NOMO-1 treated with DMSO at 0.1 percent for 48 hours (cell line): ENCODE results near the gene SCN2B.
A peak's percentile ranks its signal among the peaks of the same experiment; 100 is the strongest.
"Not testable (repeated sequence)": the region's sequence is repeated elsewhere in the genome, so short reads cannot be mapped to it uniquely, and the experiment has no call there.

Source experiments
- DNase-seq: peaks from one replicate; lab custom pipeline; 2025; ENCODE audit not compliant: unreplicated experiment; lab: John Stamatoyannopoulos, UW

The SCN2B gene

GRCh38 chr11:118207079-118207478 lies 30.6 kb upstream of the SCN2B start:
- no peak for DNase-seq

- peak; percentile 82 for DNase-seq
Observed at GRCh38 chr11:118206391-118207031, 30.1 kb upstream of the SCN2B start.

- DNase-seq: no peak
Observed at GRCh38 chr11:118205606-118206378, 29.4 kb upstream of the SCN2B start.

- no peak for DNase-seq
Observed at GRCh38 chr11:118202599-118203422, 26.4 kb upstream of the SCN2B start.

- no peak for DNase-seq
Observed at GRCh38 chr11:118201966-118202365, 25.5 kb upstream of the SCN2B start.

GRCh38 chr11:118200901-118201680 lies 24.7 kb upstream of the SCN2B start:
- no peak for DNase-seq

- DNase-seq: no peak
Observed at GRCh38 chr11:118200497-118200896, 24.1 kb upstream of the SCN2B start.

GRCh38 chr11:118199135-118199534 lies 22.7 kb upstream of the SCN2B start:
- no peak for DNase-seq

- peak; percentile 52 for DNase-seq
Observed at GRCh38 chr11:118198370-118198769, 21.9 kb upstream of the SCN2B start.

GRCh38 chr11:118194835-118195627 lies 18.6 kb upstream of the SCN2B start:
- no peak for DNase-seq

- no peak for DNase-seq
Observed at GRCh38 chr11:118193910-118194566, 17.6 kb upstream of the SCN2B start.

GRCh38 chr11:118192817-118193216 lies 16.4 kb upstream of the SCN2B start:
- not testable (repeated sequence) for DNase-seq

- DNase-seq: not testable (repeated sequence)
Observed at GRCh38 chr11:118190942-118191506, 14.6 kb upstream of the SCN2B start.

- DNase-seq: peak; percentile 55
Observed at GRCh38 chr11:118186346-118187107, 10.1 kb upstream of the SCN2B start.

- peak; percentile 72 for DNase-seq
Observed at GRCh38 chr11:118184784-118185579, 8.5 kb upstream of the SCN2B start.

GRCh38 chr11:118183691-118184090 lies 7.3 kb upstream of the SCN2B start:
- DNase-seq: peak; percentile 51

- no peak for DNase-seq
Observed at GRCh38 chr11:118180300-118180703, 3.9 kb upstream of the SCN2B start.

- no peak for DNase-seq
Observed at GRCh38 chr11:118176778-118177134, 317 bp upstream of the SCN2B start.
